ENCODE data around the gene ABCC8.

The ABCC8 gene

DNA sequence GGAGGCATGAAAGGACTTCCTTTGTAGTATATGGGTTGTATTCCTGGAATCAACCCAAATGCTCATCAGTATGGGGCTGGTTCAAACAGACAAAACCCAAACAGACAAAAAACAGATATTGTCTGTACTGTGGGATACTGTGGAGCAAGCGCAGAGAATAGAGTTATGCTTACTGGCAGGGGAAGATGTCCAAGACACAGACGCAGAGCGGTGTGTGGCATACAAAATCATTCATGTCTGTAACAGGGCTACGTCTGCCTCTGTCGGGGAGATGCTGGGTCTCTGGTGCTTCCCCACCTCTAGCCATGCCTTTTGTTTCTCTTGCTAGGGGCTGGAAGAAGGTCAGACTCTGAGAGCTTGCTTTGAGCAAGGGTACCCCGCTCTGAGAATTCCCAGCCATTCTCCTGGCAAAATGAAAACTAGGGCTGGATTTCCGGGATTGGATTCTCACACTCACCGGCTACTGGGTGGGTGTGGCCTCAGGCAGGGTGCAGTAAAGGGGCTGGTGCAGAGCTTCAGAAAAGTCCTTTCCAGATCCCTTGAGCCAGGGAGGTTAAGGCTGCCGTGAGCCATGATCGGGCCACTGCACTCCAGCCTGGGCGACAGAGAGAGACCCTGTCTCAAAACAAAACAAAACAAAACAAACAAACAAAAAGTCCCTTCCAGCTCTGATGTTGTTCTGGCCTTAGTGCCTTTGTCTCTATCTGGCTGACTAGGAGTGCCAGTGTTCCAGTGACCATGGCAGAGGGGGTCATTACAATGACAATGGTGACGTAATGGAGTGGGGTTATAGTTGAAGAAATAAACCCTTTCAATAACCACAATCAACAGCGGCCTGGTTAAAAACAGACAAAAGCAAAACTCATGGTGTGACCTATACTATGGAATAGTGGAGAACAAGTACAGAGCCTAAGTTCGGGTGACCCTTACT lies 2.9 kb upstream of the ABCC8 start:
- H3K79me2 ChIP-seq (ENCODE audit: insufficient read depth, low read length), result no peaks in the 10 kb centered on the region
- no peak overlapping the region for H2AFZ ChIP-seq (ENCODE audit: low read length)
- no peaks in the 10 kb centered on the region for H3K27me3 ChIP-seq (ENCODE audit: insufficient read depth, low read length)
- H3K9me3 ChIP-seq (ENCODE audit: low read length), result no peaks in the 10 kb centered on the region
- no peak overlapping the region for H3K4me2 ChIP-seq (ENCODE audit: low read length)
- H3K4me3 ChIP-seq (ENCODE audit: low read depth, low read length, poor library complexity, severe bottlenecking), result no peak overlapping the region
- no peaks in the 10 kb centered on the region for H3F3A ChIP-seq (ENCODE audit: insufficient read depth, low read length)
- TF ChIP-seq, protein P1, sequence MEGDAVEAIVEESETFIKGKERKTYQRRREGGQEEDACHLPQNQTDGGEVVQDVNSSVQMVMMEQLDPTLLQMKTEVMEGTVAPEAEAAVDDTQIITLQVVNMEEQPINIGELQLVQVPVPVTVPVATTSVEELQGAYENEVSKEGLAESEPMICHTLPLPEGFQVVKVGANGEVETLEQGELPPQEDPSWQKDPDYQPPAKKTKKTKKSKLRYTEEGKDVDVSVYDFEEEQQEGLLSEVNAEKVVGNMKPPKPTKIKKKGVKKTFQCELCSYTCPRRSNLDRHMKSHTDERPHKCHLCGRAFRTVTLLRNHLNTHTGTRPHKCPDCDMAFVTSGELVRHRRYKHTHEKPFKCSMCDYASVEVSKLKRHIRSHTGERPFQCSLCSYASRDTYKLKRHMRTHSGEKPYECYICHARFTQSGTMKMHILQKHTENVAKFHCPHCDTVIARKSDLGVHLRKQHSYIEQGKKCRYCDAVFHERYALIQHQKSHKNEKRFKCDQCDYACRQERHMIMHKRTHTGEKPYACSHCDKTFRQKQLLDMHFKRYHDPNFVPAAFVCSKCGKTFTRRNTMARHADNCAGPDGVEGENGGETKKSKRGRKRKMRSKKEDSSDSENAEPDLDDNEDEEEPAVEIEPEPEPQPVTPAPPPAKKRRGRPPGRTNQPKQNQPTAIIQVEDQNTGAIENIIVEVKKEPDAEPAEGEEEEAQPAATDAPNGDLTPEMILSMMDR (IDR thresholded peaks at IDR 0.05; ENCODE audit: low read length), result no peak
- TF ChIP-seq EZH2 (IDR thresholded peaks at IDR 0.05; ENCODE audit: borderline replicate concordance, low read length), result no peak
- no peak overlapping the region for H3K27ac ChIP-seq (ENCODE audit: low read depth, low read length, poor library complexity, severe bottlenecking)
- no peaks in the 10 kb centered on the region for H3K9me2 ChIP-seq (ENCODE audit: low read depth, low read length)
- H3K4me1 ChIP-seq (ENCODE audit: insufficient read depth, low read length, severe bottlenecking), result no peaks in the 10 kb centered on the region
- no peak overlapping the region for H3K9ac ChIP-seq (ENCODE audit: low read length)
- H3K36me3 ChIP-seq (ENCODE audit: insufficient read depth, low read length), result no peaks in the 10 kb centered on the region
- H4K20me1 ChIP-seq (ENCODE audit: insufficient read depth, low read length), result no peaks in the 10 kb centered on the region

DNA sequence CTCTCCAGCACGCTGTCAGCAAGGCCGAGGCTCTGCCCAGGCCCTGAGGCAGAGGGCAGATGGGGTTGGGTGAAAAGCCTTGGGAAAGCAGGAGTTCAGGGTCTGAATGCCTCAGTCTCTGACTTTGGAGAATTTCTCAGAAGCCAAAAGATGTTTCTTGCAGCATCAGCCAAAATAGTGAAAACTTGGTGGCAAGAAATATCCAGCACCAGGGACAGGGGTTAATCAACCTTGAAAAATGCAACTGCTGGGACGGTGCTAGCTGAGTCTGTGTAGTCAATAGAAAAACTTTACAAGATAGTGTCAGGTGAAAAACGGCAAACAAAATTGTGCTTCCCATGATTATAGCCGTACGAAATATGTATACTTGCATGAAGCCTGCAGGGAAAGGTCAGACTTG lies 1.4 kb upstream of the ABCC8 start:
- no peaks in the 10 kb centered on the region for H3K27me3 ChIP-seq (ENCODE audit: insufficient read depth, low read length)
- H3K4me3 ChIP-seq (ENCODE audit: low read depth, low read length, poor library complexity, severe bottlenecking), result no peak overlapping the region
- no peak overlapping the region for H2AFZ ChIP-seq (ENCODE audit: low read length)
- TF ChIP-seq, protein P1 (IDR thresholded peaks at IDR 0.05; ENCODE audit: low read length), result no peak
- TF ChIP-seq EZH2 (IDR thresholded peaks at IDR 0.05; ENCODE audit: borderline replicate concordance, low read length), result no peak
- H3K4me2 ChIP-seq (ENCODE audit: low read length), result no peak overlapping the region
- no peaks in the 10 kb centered on the region for H4K20me1 ChIP-seq (ENCODE audit: insufficient read depth, low read length)
- H3K79me2 ChIP-seq (ENCODE audit: insufficient read depth, low read length), result no peaks in the 10 kb centered on the region
- no peaks in the 10 kb centered on the region for H3K36me3 ChIP-seq (ENCODE audit: insufficient read depth, low read length)
- no peak overlapping the region for H3K27ac ChIP-seq (ENCODE audit: low read depth, low read length, poor library complexity, severe bottlenecking)
- no peaks in the 10 kb centered on the region for H3F3A ChIP-seq (ENCODE audit: insufficient read depth, low read length)
- no peak overlapping the region for H3K9ac ChIP-seq (ENCODE audit: low read length)
- no peaks in the 10 kb centered on the region for H3K9me3 ChIP-seq (ENCODE audit: low read length)
- H3K9me2 ChIP-seq (ENCODE audit: low read depth, low read length), result no peaks in the 10 kb centered on the region
- H3K4me1 ChIP-seq (ENCODE audit: insufficient read depth, low read length, severe bottlenecking), result no peaks in the 10 kb centered on the region

DNA sequence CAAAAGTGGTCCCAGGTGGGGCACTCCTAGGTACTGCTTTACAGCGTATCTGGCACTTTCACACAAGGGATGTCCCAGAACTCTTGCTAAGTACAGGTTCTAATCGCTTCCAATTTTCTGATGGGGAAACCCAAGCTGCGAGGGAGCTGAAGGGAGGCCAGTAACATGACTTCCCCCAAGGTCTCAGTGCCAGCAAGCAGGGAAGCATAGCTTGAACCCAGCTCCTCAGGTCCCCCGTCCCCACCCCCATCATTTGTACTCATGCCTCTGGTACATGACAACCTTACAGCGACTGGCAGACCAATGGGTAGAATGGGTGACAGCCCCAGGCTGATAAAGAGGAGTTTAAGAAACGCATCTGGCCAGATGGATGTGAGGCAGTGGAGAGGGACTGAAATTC lies 716 bp upstream of the ABCC8 start:
- no peak overlapping the region for H3K4me3 ChIP-seq (ENCODE audit: low read depth, low read length, poor library complexity, severe bottlenecking)
- H3F3A ChIP-seq (ENCODE audit: insufficient read depth, low read length), result no peaks in the 10 kb centered on the region
- H3K4me1 ChIP-seq (ENCODE audit: insufficient read depth, low read length, severe bottlenecking), result no peaks in the 10 kb centered on the region
- H3K27ac ChIP-seq (ENCODE audit: low read depth, low read length, poor library complexity, severe bottlenecking), result no peak overlapping the region
- no peaks in the 10 kb centered on the region for H3K36me3 ChIP-seq (ENCODE audit: insufficient read depth, low read length)
- no peak overlapping the region for H3K4me2 ChIP-seq (ENCODE audit: low read length)
- no peak overlapping the region for H3K9ac ChIP-seq (ENCODE audit: low read length)
- no peaks in the 10 kb centered on the region for H3K79me2 ChIP-seq (ENCODE audit: insufficient read depth, low read length)
- H4K20me1 ChIP-seq (ENCODE audit: insufficient read depth, low read length), result no peaks in the 10 kb centered on the region
- no peaks in the 10 kb centered on the region for H3K27me3 ChIP-seq (ENCODE audit: insufficient read depth, low read length)
- no peaks in the 10 kb centered on the region for H3K9me2 ChIP-seq (ENCODE audit: low read depth, low read length)
- H2AFZ ChIP-seq (ENCODE audit: low read length), result no peak overlapping the region
- no peak for TF ChIP-seq EZH2 (IDR thresholded peaks at IDR 0.05; ENCODE audit: borderline replicate concordance, low read length)
- TF ChIP-seq, protein P1 (IDR thresholded peaks at IDR 0.05; ENCODE audit: low read length), result no peak
- no peaks in the 10 kb centered on the region for H3K9me3 ChIP-seq (ENCODE audit: low read length)

Measured in OCI-LY1 (cell line).